ENCODE data around the gene RSPRY1.
"Not testable (repeated sequence)": the region's sequence is repeated elsewhere in the genome, so short reads cannot be mapped to it uniquely, and the experiment has no call there.

The RSPRY1 gene

DNA sequence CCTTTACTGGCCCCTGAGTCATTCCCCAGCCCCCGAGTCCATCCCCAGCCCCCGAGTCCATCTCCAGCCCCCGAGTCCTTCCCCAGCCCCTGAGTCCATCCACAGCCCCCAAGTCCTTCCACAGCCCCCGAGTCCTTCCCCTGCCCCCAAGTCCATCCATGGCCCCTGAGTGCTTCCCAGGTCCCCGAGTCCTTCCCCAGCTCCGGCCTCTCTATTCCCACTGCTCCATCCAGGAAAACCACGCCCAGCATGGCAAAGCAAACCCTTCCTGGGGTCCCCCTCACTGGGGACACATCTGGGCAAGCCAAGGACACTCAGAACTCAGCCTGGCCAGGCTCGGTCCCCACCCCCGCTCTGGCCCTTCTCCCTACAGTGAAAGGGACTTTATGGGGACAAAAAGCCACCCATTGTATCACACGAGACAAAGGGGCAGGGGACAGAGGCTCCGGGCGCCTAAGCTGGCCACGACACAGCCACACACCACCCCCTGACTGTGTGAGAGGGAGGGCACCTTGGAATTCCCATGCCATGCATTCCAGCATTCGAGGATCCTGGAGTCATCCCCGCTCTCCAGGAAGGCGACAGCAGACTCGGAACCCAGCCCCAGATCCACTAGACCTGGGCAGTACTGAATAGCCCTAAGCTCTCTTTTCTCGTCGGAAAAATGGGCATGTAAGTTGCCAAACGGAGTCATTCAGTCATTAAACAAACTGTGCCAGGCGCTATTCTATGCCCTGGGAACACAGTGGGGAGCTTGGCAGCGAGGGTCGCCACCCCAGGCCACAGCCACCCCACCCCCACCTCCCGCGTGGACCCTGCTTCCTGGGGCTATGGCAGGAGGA is 84.3 kb downstream of the RSPRY1 start:
- no peak for TF ChIP-seq CTCF (IDR thresholded peaks at IDR 0.05; ENCODE audit: low read depth, low read length, missing control alignments)
- no peak overlapping the region for H3K4me3 ChIP-seq (replicated peaks; ENCODE audit: low read depth, low read length)
- no peak for DNase-seq (ENCODE audit: extremely low read depth, low read depth)

DNA sequence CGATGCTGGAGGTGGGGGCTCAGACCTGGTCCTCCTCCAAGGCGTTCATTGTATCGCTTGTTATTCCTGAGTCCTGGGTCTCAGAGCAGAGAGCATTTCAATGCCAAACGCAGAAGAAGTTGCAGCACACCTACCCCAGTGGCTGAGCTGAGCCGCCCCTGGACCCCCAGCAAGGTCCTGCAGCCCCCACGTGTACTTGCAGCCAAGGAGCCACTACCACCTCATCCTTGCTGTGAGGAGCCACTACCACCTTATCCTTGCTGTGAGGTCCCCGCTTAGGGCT is 84.9 kb downstream of the RSPRY1 start:
- TF ChIP-seq CTCF (IDR thresholded peaks at IDR 0.05; ENCODE audit: low read depth, low read length, missing control alignments), result no peak
- no peak overlapping the region for H3K4me3 ChIP-seq (replicated peaks; ENCODE audit: low read depth, low read length)
- DNase-seq (ENCODE audit: extremely low read depth, low read depth), result no peak

DNA sequence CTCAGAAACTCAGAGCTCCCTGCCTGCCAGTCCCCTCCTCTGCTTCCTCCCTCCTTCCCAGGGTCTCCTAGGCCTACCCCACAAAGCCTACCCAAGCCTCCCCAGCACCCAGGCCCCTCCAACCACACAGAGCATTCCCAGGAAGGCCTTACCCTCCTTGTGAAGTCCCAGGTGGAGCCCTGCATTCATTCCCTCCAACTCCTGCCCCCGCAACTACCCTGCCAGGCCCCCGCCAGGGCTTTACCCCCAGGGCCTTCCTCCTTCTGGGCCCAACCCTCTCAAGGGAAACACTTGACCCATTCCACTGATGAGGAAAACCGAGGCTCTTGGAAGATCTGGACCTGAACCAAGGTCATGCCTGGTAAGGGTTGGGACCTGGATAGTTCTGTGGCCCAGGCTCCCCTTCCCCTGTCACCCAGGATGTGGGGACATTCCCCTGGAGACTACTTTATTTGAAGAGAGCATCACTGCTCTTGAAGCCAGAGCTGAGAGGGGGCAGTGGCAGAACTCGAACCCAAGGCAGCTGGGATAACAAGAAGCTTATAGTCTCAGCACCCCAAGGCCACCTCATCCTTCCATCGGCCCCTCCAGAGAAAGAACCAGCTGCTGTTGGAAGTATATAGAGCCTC is 85.9 kb downstream of the RSPRY1 start:
- TF ChIP-seq CTCF (IDR thresholded peaks at IDR 0.05; ENCODE audit: low read depth, low read length, missing control alignments), result no peak
- H3K4me3 ChIP-seq (replicated peaks; ENCODE audit: low read depth, low read length), result no peak overlapping the region
- DNase-seq (ENCODE audit: extremely low read depth, low read depth), result no peak

DNA sequence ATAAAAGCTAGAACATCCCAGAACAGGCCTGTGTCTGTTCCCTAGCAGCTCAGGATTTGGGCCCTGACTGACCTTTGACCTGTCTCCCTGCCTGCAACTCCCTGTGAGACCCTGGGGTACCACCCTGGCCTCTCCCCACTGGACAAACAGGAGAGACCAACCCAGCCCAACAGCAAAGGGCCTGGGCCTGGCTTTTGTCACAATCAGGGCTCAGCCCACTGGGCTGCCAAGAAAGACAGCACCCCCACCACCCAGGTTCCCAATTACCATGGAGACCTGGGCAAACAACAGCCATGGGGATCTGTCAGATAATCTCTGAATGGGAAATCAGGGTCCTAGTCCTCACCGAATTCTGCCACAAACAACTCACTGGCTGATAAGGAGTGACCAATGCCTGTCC is 87.2 kb downstream of the RSPRY1 start:
- no peak overlapping the region for H3K4me3 ChIP-seq (replicated peaks; ENCODE audit: low read depth, low read length)
- TF ChIP-seq CTCF (IDR thresholded peaks at IDR 0.05; ENCODE audit: low read depth, low read length, missing control alignments), result no peak
- no peak for DNase-seq (ENCODE audit: extremely low read depth, low read depth)

GRCh38 chr16:57273826-57274225 is 87.7 kb downstream of the RSPRY1 start:
- TF ChIP-seq CTCF (IDR thresholded peaks at IDR 0.05; ENCODE audit: low read depth, low read length, missing control alignments), result no peak
- no peak for DNase-seq (ENCODE audit: extremely low read depth, low read depth)
- no peak overlapping the region for H3K4me3 ChIP-seq (replicated peaks; ENCODE audit: low read depth, low read length)

GRCh38 chr16:57275946-57276345 is 89.8 kb downstream of the RSPRY1 start:
- not testable (repeated sequence) for H3K4me3 ChIP-seq (replicated peaks; ENCODE audit: low read depth, low read length); DNase-seq (ENCODE audit: extremely low read depth, low read depth)

- H3K4me3 ChIP-seq (replicated peaks; ENCODE audit: low read depth, low read length), result no peak overlapping the region
- TF ChIP-seq CTCF (IDR thresholded peaks at IDR 0.05; ENCODE audit: low read depth, low read length, missing control alignments), result no peak
- no peak for DNase-seq (ENCODE audit: extremely low read depth, low read depth)
These were observed 90.5 kb downstream of the RSPRY1 start for GRCh38 chr16:57276596-57276995.
